Measurements from ENCODE around the gene ZNF41.

Gene ZNF41

GRCh38 chrX:47482512-47483305 lies at the start of gene ZNF41:
Gene ZNF41 (minus strand): TSS chrX:47483222. CDS start chrX:47467481, 15,741 bp downstream.
- Histone ChIP-seq H3K36me3 (no peaks in the 10 kb centered on the region), H3K9me3 (no peaks in the 10 kb centered on the region), H3K27ac (peak within 1 kb of the TSS; percentile 95 to 98), H3K27me3 (no peaks in the 10 kb centered on the region), H3K4me3 (peak within 1 kb of the TSS; percentile 75 to 94), H3K4me1 (peaks cover 0 to 12% (median 1%) of the 10 kb centered on the region in 4 donors)
- intact Hi-C loops (cut with DNase I; ENCODE audit: low total_unique reads): no loop called here
- peak; percentile 60 to 83 for DNase-seq
- no peak for TF ChIP-seq CTCF (IDR thresholded peaks at IDR 0.05)

- Histone ChIP-seq H3K4me1 (no peaks in the 10 kb centered on the region), H3K36me3 (no peaks in the 10 kb centered on the region), H3K4me3 (no peak overlapping the region), H3K9me3 (no peaks in the 10 kb centered on the region), H3K27me3 (no peaks in the 10 kb centered on the region), H3K27ac (no peak overlapping the region)
- no peak for TF ChIP-seq CTCF (IDR thresholded peaks at IDR 0.05)
- no peak for DNase-seq
- intact Hi-C loops (cut with DNase I; ENCODE audit: low total_unique reads): no loop called here
Measured at GRCh38 chrX:47530049-47530448, 47.0 kb upstream of the ZNF41 start.

DNA sequence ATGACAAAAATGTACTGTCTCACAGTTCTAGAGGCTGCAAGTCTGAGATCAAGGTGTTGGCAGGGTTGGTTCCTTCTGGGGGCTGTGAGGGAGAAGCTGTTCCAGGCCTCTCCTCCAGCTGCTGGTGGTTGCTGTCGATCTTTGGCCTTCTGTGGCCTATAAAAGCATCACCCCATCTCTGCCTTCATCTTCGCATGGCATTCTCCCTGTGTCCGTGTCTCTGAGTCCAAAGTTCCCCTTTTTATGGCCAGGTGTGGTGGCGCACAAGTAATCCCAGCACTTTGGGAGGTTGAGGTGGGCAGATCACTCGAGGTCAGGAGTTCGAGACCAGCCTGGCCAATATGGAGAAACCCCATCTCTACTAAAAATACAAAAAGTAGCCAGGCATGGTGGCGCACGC lies 46.5 kb upstream of the ZNF41 start:
- H3K27ac ChIP-seq: no peak overlapping the region
- no peaks in the 10 kb centered on the region for H3K9me3 ChIP-seq
- TF ChIP-seq CTCF (IDR thresholded peaks at IDR 0.05): no peak
- intact Hi-C loops (cut with DNase I; ENCODE audit: low total_unique reads): loop anchor here (10.0 kb wide), 1 partner anchor 145 kb away; no protein-coding TSS in a partner anchor
- no peak for DNase-seq
- H3K27me3 ChIP-seq: no peaks in the 10 kb centered on the region
- no peaks in the 10 kb centered on the region for H3K36me3 ChIP-seq
- H3K4me3 ChIP-seq: no peak overlapping the region
- no peaks in the 10 kb centered on the region for H3K4me1 ChIP-seq

GRCh38 chrX:47523713-47524166 lies 40.7 kb upstream of the ZNF41 start:
- no peak for TF ChIP-seq CTCF (IDR thresholded peaks at IDR 0.05)
- intact Hi-C loops (cut with DNase I; ENCODE audit: low total_unique reads): loop anchor here (2.0 to 10.0 kb wide), 2 partner anchors 139 to 333 kb away; no protein-coding TSS in a partner anchor
- no peaks in the 10 kb centered on the region for H3K36me3 ChIP-seq
- peak in 1 of 2 donors; percentile 48 for DNase-seq
- H3K27me3 ChIP-seq: no peaks in the 10 kb centered on the region
- H3K4me3 ChIP-seq: peak overlapping the region; percentile 51 to 62
- peaks cover 0 to 4% (median 0%) of the 10 kb centered on the region in 4 donors for H3K4me1 ChIP-seq
- peak overlapping the region in 1 of 2 donors; percentile 42 for H3K27ac ChIP-seq
- peaks cover 0 to 13% (median 12%) of the 10 kb centered on the region in 3 donors for H3K9me3 ChIP-seq

DNA sequence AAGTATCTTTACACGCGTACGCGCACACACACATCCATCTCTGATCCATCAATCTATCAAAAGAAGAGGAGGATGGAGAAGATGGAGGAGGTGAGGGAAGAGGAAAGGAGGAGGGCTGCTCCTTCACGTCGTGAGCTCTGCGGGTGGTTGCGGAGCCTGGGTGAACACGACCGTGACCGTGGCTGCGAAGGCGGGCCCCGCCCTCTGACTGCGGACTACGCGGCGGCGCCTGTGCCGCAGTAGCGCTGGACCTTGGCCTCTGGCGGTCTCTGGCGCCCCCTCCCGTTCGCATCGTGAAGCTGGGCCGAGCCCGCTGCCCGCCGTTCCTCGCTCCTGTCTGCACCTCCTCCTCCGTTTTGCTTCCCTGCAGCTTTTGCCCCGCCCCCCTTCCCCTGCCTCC lies 40.3 kb upstream of the ZNF41 start:
- Histone ChIP-seq H3K27ac (peak overlapping the region in 1 of 2 donors; percentile 42), H3K27me3 (no peaks in the 10 kb centered on the region), H3K36me3 (no peaks in the 10 kb centered on the region), H3K4me1 (peaks cover 0 to 4% (median 0%) of the 10 kb centered on the region in 4 donors), H3K9me3 (peaks cover 0 to 13% (median 12%) of the 10 kb centered on the region in 3 donors), H3K4me3 (peak overlapping the region; percentile 51 to 62)
- TF ChIP-seq CTCF (IDR thresholded peaks at IDR 0.05): peak; percentile 76 to 81
- intact Hi-C loops (cut with DNase I; ENCODE audit: low total_unique reads): loop anchor here (10.0 kb wide), 1 partner anchor 138 kb away; no protein-coding TSS in a partner anchor
- peak; percentile 57 to 88 for DNase-seq
